ENCODE results near the gene GNAL. TPM values are rescaled to one million over a fixed set of nuclear protein-coding genes. Genes with fewer than 3 reads are reported as not detected.

GNAL gene
- total and polyA plus RNA-seq, 2 of the 4 experiments (the other 2 are of a cell fraction) = 0.15 to 0.36 TPM

GRCh38 chr18:11657554-11657953 is 31.5 kb upstream of the GNAL start:
- 58% methylated on average over 7 of the region's 8 CpGs; no CpG with 5 or more reads in 1 of the 2 experiments for WGBS, 2 experiments (ENCODE audit: extremely low coverage in 2 of 2, insufficient read length in 1 of 2)
- TF ChIP-seq MAFK (IDR thresholded peaks at IDR 0.05; ENCODE audit: low read depth, low read length) (no peak), MAZ (IDR thresholded peaks at IDR 0.05; ENCODE audit: borderline replicate concordance, low read depth, low read length) (no peak), NFE2L2 (IDR thresholded peaks at IDR 0.05; ENCODE audit: low read depth, low read length) (no peak), RCOR1 (IDR thresholded peaks at IDR 0.05; ENCODE audit: insufficient replicate concordance, low read length) (no peak), POLR2A (IDR thresholded peaks at IDR 0.05; ENCODE audit: low read depth, low read length) (no peak), CHD1 (IDR thresholded peaks at IDR 0.05; ENCODE audit: low read depth, low read length) (no peak), USF2 (IDR thresholded peaks at IDR 0.05; ENCODE audit: low read depth, low read length) (no peak), SMC3 (IDR thresholded peaks at IDR 0.05; ENCODE audit: low read depth, low read length) (no peak), RAD21 (IDR thresholded peaks at IDR 0.05; ENCODE audit: low read length) (no peak), BHLHE40 (IDR thresholded peaks at IDR 0.05; ENCODE audit: low read depth, low read length) (no peak), CEBPB (IDR thresholded peaks at IDR 0.05; ENCODE audit: low read depth, low read length) (no peak), MXI1 (IDR thresholded peaks at IDR 0.05; ENCODE audit: borderline replicate concordance, low read depth, low read length) (no peak), FOS (IDR thresholded peaks at IDR 0.05; ENCODE audit: low read depth, low read length) (no peak), ELK1 (IDR thresholded peaks at IDR 0.05; ENCODE audit: borderline replicate concordance, low read depth, low read length) (no peak), CTCF (conservative IDR thresholded peaks at IDR 0.05; ENCODE audit: low read depth, low read length) (no peak)
- no peak for DNase-seq
- in situ Hi-C loops (cut with MboI; ENCODE audit: low sequenced_read_pairs) (no loop called here), intact Hi-C loops (cut with micrococcal nuclease) (loop anchor here (5.0 kb wide), 3 partner anchors 75 to 340 kb away; no protein-coding TSS in a partner anchor), dilution Hi-C loops (cut with HindIII; ENCODE audit: low sequenced_read_pairs, unreplicated experiment) (no loop called here)
- Histone ChIP-seq H3K4me2 (ENCODE audit: low read depth, low read length) (no peak overlapping the region), H2BK15ac (ENCODE audit: low read depth, low read length) (no peak overlapping the region), H4K20me1 (ENCODE audit: insufficient read depth, low read length) (no peaks in the 10 kb centered on the region), H4K5ac (ENCODE audit: low read depth, low read length) (no peak overlapping the region), H3K36me3 (ENCODE audit: control insufficient read depth, insufficient read depth, low read length) (no peaks in the 10 kb centered on the region), H3K79me1 (ENCODE audit: low read depth in 1 of 2, low read length in 2 of 2) (no peaks in the 10 kb centered on the region), H3K18ac (ENCODE audit: low read depth, low read length) (no peak overlapping the region), H3K4me1 (ENCODE audit: control insufficient read depth, insufficient read depth, low read length) (no peaks in the 10 kb centered on the region), H3K4ac (ENCODE audit: low read depth, low read length) (no peak overlapping the region), H2BK20ac (ENCODE audit: low read depth, low read length) (no peak overlapping the region), H3K14ac (replicated peaks; ENCODE audit: low read depth, low read length) (no peak overlapping the region), H4K91ac (ENCODE audit: insufficient read depth, low read depth, low read length) (no peak overlapping the region), H4K8ac (ENCODE audit: low read depth in 2 of 2, low read length in 2 of 2) (no peak overlapping the region), H3K23ac (ENCODE audit: low read depth, low read length) (no peak overlapping the region), H2AK5ac (ENCODE audit: low read depth, low read length) (no peak overlapping the region), H2AFZ (replicated peaks; ENCODE audit: low read length, poor library complexity) (no peak overlapping the region), H3K27ac (ENCODE audit: insufficient read depth, low read length) (no peak overlapping the region), H2AK9ac (replicated peaks; ENCODE audit: low read depth, low read length, poor library complexity) (no peak overlapping the region), H3K9ac (ENCODE audit: low read depth, low read length) (no peak overlapping the region), H3K56ac (ENCODE audit: extremely low read depth, insufficient read depth, low read length) (no peak overlapping the region), H3K4me3 (ENCODE audit: insufficient read depth, low read depth, low read length) (no peak overlapping the region), H2BK120ac (ENCODE audit: low read depth, low read length) (no peak overlapping the region), H3K9me1 (ENCODE audit: insufficient read depth, low read length) (no peaks in the 10 kb centered on the region), H3K9me3 (ENCODE audit: control insufficient read depth, insufficient read depth, low read length) (no peaks in the 10 kb centered on the region; the same call in 1 of the 2 replicates), H3K27me3 (ENCODE audit: control insufficient read depth, insufficient read depth, low read length) (peaks cover 42% of the 10 kb centered on the region), H2BK5ac (ENCODE audit: low read depth, low read length, poor library complexity, severe bottlenecking) (no peak overlapping the region)
- BruUV-seq (replicated peaks) = no TSS peak
- ChIA-PET CTCF (no interaction called here), POLR2A (ENCODE audit: unreplicated experiment) (no interaction called here)
- ATAC-seq (ENCODE audit: low read depth) = no peak
